Endometrial microvascular endothelial cells (primary cell): ENCODE data around the gene SDHC. TPM values are rescaled to one million over a fixed set of nuclear protein-coding genes. Genes with fewer than 3 reads are reported as not detected.
"Not testable (repeated sequence)": the region's sequence is repeated elsewhere in the genome, so short reads cannot be mapped to it uniquely, and the experiment has no call there.

ENCODE experiments used
- in situ Hi-C: cut with HindIII; loops from 2 replicates; pipeline ENCODE4 v1.10.0; 2017; ENCODE audit warnings: low sequenced_read_pairs, low pct_unique_long_range_greater_than_20kb; ENCODE audit errors: inconsistent ontology term
- total RNA-seq: library from RNA; depleted of rRNA; stranded (reverse); fragments of >200 nt; gene quantifications from one replicate; pipeline ENCODE4 v1.2.3, GENCODE V29; 2015; ENCODE audit errors: inconsistent ontology term

The SDHC gene
- total RNA-seq, 1 donor from 2014 or later: 71.5 TPM

DNA sequence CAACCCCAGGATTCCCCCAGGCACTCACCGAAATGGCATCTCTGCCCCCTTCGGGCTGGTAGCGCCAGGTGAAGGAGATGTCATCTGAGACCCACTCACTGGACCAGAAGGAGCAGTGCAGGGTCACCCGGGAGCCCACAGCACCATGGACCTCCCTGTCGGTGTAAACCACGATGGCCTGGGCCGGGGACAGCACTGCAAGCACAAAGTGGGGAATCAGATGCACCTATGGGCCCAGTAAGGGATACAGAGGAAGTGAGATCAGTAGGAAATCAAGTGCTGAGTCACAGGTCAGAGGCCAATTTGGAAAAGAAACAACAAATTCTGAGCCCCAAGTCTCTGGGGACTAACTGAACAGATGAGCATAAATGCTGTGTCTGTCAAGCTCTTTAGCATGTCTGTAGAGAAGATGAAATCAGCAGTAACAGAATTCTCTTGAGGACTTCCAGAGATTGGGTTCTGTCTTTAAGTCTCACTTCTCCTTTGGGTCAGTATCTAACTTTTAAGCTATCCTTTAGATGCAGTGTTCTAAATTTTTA is 6.9 kb upstream of the SDHC start:
- in situ Hi-C loops: loop anchor here (10.0 kb wide), 1 partner anchor 68 kb away; no protein-coding TSS in a partner anchor

DNA sequence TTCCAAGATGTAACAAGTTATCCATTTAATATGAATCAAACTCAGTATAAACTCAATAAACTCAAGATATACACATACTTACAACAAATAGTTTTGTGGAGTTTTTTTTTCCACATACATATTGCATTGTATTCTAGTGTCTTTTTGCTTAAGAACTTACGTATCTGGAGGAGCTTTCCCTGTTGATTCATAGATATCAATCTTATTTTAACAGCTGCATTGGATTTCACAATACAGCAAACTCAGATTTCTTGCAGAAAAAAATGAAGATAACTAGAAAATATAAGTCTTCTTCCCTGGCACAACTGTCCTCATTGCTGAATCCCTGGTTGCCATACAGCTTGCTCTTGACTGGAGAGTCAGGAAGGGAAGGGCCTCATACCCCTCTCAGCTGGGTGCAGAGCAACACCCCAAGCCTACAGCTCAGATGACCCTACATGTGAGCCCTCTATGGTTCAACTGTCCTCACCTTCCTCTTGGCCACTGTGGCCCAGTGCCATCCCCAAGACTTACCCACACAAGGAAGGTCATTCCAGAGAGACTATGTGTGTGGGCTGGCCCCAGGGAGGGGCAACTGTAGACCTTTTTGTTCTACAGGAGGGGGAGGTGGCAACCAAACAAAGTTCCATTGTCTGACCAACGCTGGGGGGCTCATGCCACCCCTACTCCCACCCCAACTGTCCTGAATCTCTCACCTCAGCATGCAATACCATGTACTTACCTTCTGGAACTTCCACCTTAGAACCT is 6.1 kb upstream of the SDHC start:
- in situ Hi-C loops: loop anchor here (10.0 kb wide), 1 partner anchor 67 kb away; no protein-coding TSS in a partner anchor

GRCh38 chr1:161309868-161310267 is 4.3 kb upstream of the SDHC start, which contains the start of gene MPZ:
MPZ (minus strand) TSS chr1:161309968; CDS start chr1:161309905, 63 bp downstream.
- in situ Hi-C loops: loop anchor here (10.0 kb wide), 1 partner anchor 65 kb away; no protein-coding TSS in a partner anchor

- in situ Hi-C loops: no loop called here
Observed at GRCh38 chr1:161311595-161312181, 2.5 kb upstream of the SDHC start.

DNA sequence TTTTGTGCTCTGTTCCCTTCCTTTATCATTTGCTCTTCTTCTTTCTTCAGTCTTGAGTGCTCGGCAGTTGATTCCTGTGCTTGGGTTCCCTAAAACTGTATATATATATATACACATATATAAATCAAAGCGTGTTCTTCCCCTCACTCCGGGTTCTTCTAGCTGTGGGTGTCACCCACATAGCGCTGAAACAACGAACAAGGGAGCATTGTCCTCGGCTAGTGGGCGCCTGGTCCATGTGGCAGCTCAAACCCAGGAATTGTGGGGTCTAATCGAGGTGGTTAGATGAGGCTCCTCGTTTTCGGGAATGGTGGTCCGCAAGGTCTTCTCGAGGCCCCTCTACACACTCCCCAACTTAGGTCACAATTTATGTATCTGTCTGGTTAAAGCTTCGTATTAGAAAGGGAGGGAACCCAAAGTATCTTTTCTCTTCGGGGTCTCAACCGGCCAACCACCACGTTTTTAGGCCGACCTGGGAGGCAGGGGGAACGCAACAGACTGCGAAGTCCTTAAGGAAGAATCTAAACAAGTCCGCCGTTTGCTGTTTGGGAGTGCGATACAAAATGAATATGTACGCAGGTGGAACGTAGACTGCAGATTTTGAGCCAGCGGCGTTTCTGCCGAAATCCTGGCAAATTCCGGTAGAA is 504 bp upstream of the SDHC start:
- in situ Hi-C loops: no loop called here

GRCh38 chr1:161315841-161316674 is 1.9 kb downstream of the SDHC start:
- in situ Hi-C loops: not testable (repeated sequence)

DNA sequence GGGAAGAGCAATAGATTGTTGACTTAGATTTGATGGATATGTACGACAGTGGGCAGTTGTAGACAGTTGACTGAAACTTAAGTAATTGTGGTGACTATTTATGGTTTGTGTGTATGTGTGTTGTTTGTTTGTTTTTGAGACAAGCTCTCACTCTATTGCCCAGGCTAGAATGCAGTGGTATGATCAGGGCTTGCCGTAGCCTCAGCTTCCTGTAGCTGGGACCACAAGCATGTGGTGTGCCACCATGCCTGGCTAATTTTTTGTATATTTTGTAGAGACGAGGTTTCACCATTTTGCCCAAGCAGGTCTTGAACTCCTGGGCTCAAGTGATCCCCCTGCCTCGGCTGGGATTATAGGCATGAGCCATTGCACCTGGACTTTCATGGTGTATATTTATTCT is 9.8 kb downstream of the SDHC start:
- in situ Hi-C loops: no loop called here

DNA sequence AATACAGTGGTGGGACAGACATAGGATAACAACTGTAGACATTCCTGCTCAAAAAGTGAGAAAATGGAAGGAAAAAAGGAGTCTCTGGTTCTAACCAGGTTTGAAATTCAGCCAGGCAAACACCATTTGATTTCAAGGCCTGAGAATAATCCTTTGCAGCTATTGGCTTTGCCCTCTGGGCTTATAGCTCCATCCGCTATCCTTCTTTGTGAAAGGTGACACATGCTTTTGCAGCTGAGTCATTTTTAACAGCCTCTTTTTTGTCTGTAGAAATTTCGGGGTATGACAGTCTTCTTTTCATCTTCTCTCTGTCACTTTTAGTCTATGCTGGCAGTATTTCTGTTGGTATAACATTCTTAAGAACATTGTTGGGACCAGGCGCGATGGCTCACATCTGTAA is 16.2 kb downstream of the SDHC start:
- in situ Hi-C loops: no loop called here

- in situ Hi-C loops: no loop called here
Observed at GRCh38 chr1:161333166-161333565, 19.0 kb downstream of the SDHC start.

DNA sequence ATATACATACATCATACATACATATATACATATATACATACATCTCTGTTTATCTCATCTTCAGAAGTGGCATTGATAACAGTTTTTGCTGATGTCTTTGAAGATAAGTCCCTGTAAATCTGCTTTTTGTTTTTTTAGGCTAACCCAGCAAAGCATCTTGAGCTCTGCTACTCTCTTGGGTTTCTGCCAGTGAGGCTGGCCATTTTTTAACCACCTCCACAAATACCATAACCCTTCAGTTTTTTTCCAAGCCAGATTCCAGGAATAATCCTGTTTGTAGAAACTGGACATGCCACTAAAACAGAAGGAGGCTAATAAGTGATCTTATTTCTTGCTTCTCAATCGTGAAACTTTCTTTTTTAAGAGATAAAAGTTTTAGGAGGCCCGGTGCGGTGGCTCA is 21.6 kb downstream of the SDHC start:
- in situ Hi-C loops: no loop called here

DNA sequence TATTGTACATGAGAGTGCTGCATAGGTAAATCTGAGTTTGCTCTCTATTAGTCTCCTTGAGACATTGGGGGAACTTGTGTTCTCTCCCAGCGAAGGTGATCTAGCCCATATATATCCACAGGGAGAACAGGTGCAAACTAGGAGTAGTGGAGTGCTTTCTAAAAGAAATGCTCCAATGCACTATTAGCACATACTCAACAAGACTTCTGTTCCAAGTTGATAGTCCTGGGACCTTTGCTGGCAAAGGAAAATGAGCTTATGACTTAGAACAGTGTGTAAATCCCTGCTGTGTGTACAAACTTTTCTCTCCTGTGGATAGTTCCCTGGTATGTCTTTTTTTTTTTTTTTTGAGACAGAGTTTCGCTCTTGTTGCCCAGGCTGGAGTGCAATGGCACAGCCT is 28.0 kb downstream of the SDHC start:
- in situ Hi-C loops: no loop called here

GRCh38 chr1:161342821-161343220 is 28.6 kb downstream of the SDHC start:
- in situ Hi-C loops: no loop called here

- in situ Hi-C loops: loop anchor here (25.0 kb wide), 1 partner anchor 138 kb away; the partner anchor contains the start of genes APOA2, FCER1G and NDUFS2
Observed at GRCh38 chr1:161350671-161351070, 36.5 kb downstream of the SDHC start.

DNA sequence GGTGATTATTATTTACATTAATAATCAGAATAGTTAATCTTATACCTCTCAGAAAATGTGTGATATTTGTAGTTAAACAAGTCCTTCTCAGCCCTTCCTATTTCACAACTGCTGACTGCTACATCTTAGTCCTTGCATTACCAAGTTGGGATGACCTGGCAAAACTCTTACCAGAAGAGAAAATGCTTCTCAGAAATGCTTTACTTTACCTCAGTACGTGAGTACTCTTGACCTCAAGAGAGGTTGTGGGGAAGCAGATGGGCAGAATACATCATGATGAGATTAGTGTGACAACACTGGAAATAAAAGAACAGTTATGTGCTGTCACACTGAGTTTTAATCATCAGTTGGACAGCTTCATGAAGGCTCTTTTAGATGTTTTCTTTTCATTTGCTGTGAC is 37.3 kb downstream of the SDHC start:
- in situ Hi-C loops: loop anchor here (25.0 kb wide), 1 partner anchor 139 kb away; the partner anchor contains the start of genes APOA2, FCER1G and NDUFS2

GRCh38 chr1:161357073-161357472 is 42.9 kb downstream of the SDHC start:
- in situ Hi-C loops: loop anchor here (25.0 kb wide), 1 partner anchor 145 kb away; the partner anchor contains the start of genes APOA2, FCER1G and NDUFS2

DNA sequence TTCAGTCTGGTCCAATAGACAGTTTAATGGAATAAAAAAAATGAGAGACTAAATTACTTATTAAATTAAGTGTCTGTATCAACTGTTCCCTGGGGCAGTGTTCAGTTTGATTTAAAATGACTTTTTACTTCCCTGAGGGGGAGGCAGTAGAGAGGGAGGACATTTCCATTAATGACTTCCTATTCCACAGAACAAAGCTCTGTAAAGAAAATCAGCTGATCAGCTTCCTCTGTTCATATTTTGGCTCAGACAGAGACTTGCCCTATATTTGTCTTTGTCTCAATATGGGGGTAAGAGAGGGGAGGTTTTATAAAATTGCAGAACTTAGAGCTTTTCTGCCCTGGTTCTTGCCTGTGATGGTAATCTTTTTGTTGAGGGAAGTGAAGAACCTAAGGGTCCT is 45.1 kb downstream of the SDHC start:
- in situ Hi-C loops: loop anchor here (25.0 kb wide), 1 partner anchor 147 kb away; the partner anchor contains the start of genes APOA2, FCER1G and NDUFS2

- in situ Hi-C loops: loop anchor here (25.0 kb wide), 1 partner anchor 152 kb away; the partner anchor contains the start of genes APOA2, FCER1G and NDUFS2
Observed at GRCh38 chr1:161364332-161364731, 50.2 kb downstream of the SDHC start.

DNA sequence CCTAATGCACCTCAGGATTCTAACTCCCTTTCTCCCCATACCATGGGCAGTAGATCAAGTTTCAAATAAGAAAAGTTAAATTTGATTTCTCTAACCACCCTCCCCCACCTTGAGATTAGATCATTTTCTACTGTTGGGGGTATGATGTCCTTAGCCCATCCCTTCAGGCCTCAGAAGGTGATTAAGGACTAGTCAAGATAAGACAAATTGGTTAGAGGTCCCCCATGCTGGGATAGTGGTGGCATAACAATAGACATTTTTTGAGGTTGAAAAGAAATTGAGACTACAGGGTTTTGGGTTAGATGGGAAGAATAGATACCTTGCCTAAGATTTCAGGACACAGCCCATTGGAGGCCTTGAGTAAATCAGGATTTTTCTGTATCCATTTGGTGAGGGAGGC is 51.0 kb downstream of the SDHC start:
- in situ Hi-C loops: loop anchor here (25.0 kb wide), 1 partner anchor 153 kb away; the partner anchor contains the start of genes APOA2, FCER1G and NDUFS2
